GM10266 (cell line): Measurements from ENCODE around the gene MRAS.

Source experiments
- DNase-seq: peaks from one replicate; pipeline ENCODE4 v3.0.0; 2012; ENCODE audit errors: extremely low spot score
- CTCF ChIP-seq: IDR thresholded peaks from 2 replicates; pipeline ENCODE4 v1.5.1; 2012; ENCODE audit warnings: mild to moderate bottlenecking, low read depth; ENCODE audit not compliant: control insufficient read depth, insufficient read depth; ENCODE audit errors: missing control alignments

MRAS gene

GRCh38 chr3:138383715-138384465 lies 35.5 kb downstream of the MRAS start:
- TF ChIP-seq CTCF, result no peak

GRCh38 chr3:138384531-138384930 lies 36.2 kb downstream of the MRAS start:
- DNase-seq, result no peak
- TF ChIP-seq CTCF, result no peak

More at GRCh38 chr3:138383715-138384465, 35.5 kb downstream of the MRAS start:
- DNase-seq, result no peak

- TF ChIP-seq CTCF, result no peak
- no peak for DNase-seq
These were observed 36.6 kb downstream of the MRAS start for GRCh38 chr3:138384976-138385375.

GRCh38 chr3:138389144-138389601 lies 40.8 kb downstream of the MRAS start:
- no peak for TF ChIP-seq CTCF
- no peak for DNase-seq

GRCh38 chr3:138389841-138390581 lies 41.6 kb downstream of the MRAS start:
- DNase-seq, result no peak
- no peak for TF ChIP-seq CTCF

GRCh38 chr3:138390582-138390932 lies 42.2 kb downstream of the MRAS start:
- no peak for DNase-seq
- no peak for TF ChIP-seq CTCF

GRCh38 chr3:138394156-138394555 lies 45.8 kb downstream of the MRAS start:
- no peak for TF ChIP-seq CTCF
- no peak for DNase-seq
